ENCODE data around the gene ANKRD24. TPM values are rescaled to one million over a fixed set of nuclear protein-coding genes. Genes with fewer than 3 reads are reported as not detected.
"Not testable (repeated sequence)": the region's sequence is repeated elsewhere in the genome, so short reads cannot be mapped to it uniquely, and the experiment has no call there.

The ANKRD24 gene
- total RNA-seq, 1 donor from 2014 or later: 0.13 TPM

DNA sequence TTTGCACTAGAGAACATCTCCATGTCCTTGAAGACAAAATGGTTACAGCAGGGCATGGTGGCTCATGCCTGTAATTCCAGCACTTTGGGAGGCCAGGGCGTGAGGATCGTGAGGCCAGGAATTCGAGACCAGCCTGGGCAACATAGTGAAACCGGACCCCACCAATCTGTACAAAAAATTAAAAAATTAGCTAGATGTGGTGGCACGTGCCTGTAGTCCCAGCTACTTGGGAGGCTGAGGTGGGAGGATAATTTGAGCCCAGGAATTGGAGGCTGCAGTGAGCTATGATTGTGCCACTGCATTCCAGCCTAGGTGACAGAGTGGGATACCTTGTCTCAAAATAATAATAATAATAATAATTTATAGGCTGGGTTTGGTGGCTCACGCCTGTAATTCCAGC lies 47.7 kb downstream of the ANKRD24 start:
- DNase-seq (ENCODE audit: low read depth in 2 of 2): not testable (repeated sequence)

DNA sequence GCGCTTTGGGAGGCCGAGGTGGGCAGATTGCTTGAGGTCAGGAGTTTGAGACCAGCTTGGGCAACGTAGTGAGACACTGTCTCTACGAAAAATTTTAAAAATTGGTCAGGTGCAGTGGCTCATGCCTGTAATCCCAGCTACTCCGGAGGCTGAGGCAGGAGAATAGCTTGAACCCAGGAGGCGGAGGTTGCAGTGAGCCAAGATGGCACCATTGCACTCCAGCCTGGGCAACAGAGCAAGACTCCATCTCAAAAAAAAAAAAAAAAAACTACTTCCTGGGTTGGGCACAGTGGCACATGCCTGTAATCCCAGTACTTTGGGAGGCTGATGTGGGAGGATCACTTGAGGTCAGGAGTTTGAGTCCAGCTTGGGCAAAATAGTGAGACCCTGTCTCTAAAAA lies 49.0 kb downstream of the ANKRD24 start:
- not testable (repeated sequence) for DNase-seq (ENCODE audit: low read depth in 2 of 2)

DNA sequence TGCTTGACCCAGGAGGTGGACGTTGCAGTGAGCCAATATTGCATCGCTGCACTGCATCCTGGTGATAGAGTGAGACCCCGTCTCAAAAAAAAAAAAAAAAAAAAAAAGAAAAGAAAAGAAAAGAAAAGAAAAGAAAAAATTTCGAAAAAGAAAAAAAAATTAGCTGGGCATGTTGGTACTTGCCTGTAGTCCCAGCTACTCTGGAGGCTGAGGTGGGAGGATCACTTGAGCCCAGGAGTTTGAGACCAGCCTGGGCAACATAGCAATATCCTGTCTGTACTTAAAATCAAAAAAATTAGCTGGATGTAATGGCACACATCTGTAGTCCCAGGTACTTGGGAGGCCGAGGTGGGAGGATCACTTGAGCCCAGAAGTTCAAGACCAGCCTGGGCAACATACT lies 49.6 kb downstream of the ANKRD24 start:
- not testable (repeated sequence) for DNase-seq (ENCODE audit: low read depth in 2 of 2)

DNA sequence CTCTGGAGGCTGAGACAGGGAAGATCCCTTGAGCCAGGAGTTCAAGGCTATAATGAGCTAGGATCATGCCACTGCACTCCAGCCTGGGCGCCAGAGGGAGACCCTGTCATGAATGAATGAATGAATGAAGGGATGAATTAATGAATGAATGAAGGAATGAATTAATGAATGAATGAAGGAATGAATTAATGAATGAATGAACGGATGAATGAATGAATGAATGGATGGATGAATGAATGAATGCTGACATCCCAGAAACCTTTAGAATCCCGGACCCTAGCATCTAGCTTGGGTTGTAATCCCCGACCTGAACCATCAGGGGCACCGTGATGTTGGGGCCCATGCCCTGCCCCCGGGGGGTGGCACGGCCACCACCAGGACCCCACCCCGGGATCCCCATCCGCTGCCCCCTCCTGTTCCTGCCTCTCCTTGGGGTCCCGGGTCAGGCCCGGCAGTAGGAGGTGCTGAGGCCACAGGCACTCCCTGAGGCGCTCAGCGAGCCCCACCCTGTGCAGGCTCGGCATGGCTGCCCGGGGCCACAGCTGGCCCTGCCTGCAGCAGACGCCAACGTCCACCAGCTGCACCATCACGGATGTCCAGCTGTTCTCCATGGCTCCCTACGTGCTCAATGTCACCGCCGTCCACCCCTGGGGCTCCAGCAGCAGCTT lies 50.3 kb downstream of the ANKRD24 start:
- no peak for DNase-seq (ENCODE audit: low read depth in 2 of 2)

DNA sequence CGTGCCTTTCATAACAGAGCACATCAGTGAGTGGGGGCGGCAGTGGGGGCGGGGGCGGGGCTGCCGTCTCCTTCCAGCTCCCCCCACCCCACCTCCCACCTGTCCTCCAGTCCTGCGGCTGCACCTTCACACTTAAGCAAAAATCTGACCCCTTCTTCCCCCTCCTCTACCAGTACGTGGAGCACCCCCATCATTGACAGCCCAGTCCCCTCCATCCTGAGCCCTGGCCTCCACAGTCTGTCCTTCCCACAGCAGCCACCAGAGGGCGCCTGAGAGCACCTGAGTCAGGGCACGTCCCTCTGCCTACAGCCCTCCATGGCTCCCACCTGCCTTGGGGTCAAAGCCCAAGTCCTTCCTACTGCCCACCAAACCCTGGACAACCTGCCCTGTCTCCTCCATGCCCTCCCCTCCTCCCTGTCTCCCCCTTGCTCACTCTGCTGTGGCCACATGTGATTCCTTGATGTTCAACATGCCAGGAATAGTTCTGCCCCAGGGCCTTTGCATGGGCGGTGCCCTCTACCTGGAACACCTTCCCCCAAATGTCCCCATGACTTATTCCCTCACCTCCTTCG lies 50.9 kb downstream of the ANKRD24 start:
- DNase-seq (ENCODE audit: low read depth in 2 of 2): peak in 1 of 2 donors; percentile 30

DNA sequence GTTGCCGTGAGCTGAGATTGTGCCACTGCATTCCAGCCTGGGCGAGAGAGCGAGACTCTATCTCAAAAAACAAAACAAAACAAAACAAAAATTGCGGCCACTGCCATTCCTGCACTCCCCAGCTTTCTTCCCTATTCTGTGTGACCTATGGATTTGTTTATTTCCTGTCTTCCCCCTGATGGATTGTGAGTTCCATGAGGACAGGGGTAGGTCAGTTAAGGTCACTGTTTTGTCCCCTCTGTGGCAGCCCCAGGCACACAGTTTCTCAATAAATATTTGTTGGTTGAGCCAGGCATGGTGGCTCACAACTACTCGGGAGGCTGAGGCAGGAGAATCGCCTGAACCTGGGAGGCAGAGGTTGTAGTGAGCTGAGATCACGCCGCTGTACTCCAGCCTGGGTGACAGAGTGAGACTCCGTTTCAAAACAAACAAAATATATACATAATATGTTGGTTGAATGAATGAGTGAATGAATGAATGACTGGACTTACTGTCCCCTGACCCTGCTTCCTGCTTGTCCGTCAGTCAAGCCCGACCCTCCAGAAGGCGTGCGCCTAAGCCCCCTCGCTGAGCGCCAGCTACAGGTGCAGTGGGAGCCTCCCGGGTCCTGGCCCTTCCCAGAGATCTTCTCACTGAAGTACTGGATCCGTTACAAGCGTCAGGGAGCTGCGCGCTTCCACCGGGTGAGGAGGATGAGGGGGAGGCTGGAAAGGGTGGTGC lies 51.8 kb downstream of the ANKRD24 start:
- DNase-seq (ENCODE audit: low read depth in 2 of 2): no peak

DNA sequence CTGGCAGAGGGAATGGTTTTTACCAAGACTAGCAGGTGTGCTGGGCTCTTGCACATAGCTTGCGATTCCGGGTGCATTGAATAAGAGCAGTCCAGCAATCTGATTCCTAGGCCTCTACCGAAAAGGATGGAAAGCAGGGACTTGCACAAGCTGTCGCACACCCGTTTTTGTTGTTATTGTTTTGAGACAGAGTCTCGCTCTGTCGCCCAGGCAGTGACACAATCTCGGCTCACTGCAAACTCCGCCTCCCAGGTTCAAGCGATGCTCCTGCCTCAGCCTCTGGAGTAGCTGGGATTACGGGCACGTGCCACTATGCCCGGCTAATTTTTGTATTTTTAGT lies 52.3 kb downstream of the ANKRD24 start:
- no peak for DNase-seq (ENCODE audit: low read depth in 2 of 2)

DNA sequence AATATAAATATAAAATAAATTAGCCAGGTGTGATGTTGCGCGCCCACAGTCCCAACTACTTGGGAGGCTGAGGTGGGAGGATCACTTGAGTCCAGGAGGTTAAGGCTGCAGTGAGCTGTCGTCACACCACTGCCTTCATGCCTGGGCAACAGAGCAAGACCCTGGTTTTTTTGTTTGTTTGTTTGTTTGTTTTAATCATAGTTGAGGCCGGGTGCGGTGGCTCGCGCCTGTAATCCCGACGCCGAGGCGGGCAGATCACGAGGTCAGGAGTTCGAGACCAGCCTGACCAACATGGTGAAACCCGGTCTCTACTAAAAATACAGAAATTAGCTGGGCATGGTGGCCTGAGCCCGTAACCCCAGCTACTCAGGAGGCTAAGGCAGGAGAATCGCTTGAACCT lies 55.0 kb downstream of the ANKRD24 start:
- not testable (repeated sequence) for DNase-seq (ENCODE audit: low read depth in 2 of 2)

DNA sequence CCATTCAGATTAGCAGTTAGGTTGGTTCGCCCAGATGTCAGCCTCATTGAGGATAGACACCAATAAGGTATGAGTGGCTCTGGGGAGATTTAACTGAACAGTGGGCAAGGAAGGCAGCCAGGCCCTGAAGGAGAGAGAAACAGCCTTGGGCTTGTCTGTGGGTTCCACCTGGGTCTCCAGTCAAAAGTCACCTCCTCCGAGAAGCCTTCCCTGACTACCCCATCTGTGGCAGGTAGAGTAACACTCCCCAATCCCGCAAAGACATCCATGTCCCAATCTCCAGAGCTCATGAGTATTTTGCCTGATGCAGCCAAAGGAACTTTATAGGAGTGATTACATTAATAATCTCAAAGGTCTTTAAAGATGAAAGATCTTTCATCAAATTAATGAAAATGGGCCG lies 56.3 kb downstream of the ANKRD24 start:
- no peak for DNase-seq (ENCODE audit: low read depth in 2 of 2)

DNA sequence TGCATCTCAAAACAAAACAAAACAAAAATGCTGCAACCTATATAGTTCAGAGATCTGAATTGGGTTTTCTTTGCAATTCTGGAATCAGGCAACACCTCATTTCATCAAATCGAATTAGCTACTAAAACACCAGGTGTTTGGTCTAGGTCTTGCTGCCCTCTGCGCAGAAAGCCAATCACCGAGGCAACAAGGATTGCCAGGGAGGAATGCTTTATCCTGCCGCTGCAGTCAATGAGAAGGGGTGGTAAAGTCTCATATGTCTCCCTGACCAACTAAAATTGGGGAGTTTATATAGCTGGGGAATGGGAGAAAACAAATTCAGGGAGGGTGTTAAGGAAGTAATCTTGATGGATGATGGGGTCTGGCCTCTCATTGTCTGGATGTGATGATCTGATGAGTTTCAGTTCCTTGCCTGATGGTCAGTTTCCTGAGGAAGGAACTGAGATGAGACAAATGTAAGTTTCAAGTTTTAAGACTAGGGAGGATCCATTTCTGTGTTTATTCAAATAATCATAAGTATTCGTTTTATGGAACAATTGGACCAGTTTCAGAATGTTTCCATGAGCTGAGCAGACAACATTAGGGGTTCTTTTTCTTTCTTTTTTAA lies 59.4 kb downstream of the ANKRD24 start:
- DNase-seq (ENCODE audit: low read depth in 2 of 2): no peak

DNA sequence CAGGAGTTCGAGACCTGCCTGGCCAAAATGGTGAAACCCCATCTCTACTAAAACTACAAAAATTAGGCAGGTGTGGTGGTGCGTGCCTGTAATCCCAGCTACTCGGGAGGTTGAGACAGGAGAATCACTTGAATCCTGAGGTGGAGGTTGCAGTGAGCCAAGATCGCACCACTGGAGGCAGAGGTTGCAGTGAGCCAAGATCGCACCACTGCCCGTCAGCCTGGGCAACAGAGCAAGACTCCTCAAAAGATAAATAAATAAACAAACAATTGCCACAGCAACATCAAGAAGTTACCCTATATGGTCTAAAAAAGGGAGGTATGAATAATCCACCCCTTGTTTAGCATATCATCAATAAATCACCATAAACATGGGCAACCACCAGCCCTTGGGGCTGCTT lies 63.4 kb downstream of the ANKRD24 start:
- not testable (repeated sequence) for DNase-seq (ENCODE audit: low read depth in 2 of 2)

DNA sequence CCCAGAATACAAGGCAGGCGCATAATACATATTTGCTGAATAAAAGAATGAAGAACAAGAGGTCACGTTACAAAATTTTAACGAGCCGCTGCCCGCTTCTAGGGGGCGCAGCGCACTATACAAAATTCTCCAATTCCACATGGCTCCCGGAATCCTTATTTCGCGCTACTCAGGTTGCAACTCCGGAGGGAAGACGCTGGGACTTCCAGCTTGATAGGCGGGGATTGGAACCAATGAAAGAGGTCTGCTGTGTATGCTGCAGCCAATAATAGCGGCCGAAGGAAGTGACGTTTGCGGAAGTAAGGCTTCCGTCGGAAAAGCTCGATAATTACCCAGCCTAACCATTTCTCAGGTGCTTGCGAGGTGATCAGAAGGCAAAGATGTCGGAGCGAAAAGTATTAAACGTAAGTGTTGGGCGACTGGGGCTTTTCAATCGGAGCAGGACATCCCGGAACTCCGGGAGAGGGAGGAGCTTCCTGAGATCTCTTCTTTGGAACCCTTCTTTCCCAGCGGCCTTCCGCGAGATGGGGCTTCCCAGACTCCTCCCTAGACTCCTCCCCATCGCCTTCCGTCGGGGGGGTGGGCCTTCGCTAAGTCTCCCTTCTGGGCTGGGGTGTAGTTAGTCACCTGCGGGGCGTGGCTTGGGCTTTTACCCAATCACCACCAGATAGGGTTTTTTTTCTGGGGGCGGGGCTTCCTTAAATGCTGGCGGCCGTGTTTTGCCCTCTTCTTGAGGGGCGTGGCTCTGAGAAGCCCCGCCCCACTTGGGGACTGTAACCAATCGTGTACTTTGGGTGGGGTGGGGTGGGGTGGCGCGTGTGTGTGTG lies 64.5 kb downstream of the ANKRD24 start, which contains the start of gene YJU2:
Gene YJU2 (plus strand): TSS at position 314 of the 827 bp plus-strand sequence. CDS start 67 bp downstream, at position 381.
- peak; percentile 99 to 100 for DNase-seq (ENCODE audit: low read depth in 2 of 2)

DNA sequence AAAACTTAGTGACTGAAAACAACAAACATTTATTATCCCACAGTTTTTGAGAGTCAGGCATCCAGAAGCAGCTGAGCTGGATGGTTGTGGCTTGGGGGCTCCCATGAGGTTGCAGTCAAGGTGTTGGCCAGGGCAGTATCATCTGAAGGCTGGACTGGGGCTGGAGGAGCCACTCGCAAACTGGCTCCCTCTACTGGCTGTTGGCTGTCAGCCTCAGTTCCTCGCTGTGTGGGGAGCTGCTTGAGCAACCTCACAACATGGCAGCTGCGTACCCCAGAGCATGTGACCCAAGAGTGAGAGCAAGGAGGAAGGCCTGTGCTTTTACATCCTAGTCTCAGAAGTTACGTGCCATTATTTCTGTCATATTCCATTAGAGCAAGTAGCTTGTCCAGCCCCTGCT lies 74.1 kb downstream of the ANKRD24 start:
- DNase-seq (ENCODE audit: low read depth in 2 of 2): no peak

DNA sequence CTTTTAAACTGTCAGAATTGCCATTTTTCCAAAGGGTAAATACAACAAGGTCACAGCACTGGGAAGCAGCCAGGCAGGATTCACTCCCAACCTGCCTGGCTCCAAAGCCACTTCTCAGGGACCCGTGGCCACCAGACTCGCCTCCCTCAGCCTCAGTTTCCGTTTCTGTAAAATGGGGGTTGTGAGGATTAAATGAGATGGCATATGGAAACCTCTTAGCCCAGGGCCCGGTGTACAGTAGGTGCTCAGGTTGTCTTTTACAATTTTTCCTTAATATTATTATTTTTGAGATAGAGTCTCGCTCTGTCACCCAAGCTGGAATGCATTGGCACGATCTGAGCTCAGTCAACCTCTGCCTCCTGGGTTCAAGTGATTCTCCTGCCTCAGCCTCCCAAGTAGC lies 74.5 kb downstream of the ANKRD24 start:
- no peak for DNase-seq (ENCODE audit: low read depth in 2 of 2)

DNA sequence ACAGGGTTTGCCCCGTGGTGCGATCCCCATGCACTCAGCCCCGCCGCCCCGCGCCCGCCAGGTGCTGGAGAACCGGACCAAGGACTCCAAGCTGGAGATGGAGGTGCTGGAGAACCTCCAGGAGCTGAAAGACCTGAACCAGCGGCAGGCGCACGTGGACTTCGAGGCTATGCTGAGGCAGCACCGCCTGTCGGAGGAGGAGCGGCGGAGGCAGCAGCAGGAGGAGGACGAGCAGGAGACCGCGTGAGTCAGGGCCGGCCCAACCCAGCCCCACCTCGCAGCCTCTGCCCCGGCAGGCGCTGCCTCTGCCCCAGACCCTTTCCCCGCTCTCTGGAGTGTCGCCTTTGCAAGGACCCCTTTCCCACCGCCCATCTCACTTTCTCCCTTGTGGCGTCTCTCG lies 75.7 kb downstream of the ANKRD24 start:
- DNase-seq (ENCODE audit: low read depth in 2 of 2): no peak

DNA sequence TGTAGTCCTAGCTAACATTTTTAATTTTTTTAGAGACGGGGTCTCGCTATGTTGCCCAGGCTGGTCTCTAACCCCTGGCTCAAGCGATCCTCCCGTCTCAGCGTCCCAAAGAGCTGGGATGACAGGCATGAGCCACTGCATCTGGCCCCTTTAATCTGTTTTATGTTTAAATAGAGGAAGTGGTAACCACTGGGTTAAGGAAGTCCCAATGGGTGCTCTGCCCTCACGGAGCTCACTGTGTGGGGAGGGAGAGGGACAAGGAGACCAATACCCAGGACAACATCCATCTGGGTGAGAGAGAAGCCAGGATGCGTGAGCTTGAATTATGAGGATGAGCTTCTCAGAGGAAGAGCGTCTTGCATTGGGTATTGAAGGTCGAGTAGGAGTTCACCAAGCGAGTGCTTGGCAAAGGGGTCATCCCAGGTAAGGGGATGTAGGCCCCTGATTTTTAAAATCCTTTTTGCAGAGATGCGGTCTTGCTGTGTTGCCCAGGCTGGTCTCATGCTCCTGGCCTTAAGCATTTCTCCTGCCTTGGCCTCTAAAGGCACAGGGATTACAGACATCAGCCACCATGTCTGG lies 78.2 kb downstream of the ANKRD24 start:
- DNase-seq (ENCODE audit: low read depth in 2 of 2): no peak

DNA sequence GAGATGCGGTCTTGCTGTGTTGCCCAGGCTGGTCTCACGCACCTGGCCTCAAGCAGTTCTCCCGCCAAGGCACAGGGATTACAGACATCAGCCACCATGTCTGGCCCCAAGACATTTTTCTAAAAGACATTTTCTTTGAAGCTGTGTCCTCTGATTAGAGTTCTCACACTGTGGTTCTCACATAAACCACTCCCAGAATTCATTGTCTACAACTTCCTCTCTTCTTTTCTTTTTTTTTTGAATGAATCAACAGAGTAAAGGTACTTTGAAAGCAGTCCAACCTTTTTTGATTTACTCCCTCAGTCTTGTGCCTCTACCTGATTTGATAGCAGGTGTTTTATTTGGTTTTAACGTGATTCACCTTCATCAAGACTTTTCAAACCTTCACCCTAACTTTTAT lies 82.3 kb downstream of the ANKRD24 start:
- DNase-seq (ENCODE audit: low read depth in 2 of 2): no peak

DNA sequence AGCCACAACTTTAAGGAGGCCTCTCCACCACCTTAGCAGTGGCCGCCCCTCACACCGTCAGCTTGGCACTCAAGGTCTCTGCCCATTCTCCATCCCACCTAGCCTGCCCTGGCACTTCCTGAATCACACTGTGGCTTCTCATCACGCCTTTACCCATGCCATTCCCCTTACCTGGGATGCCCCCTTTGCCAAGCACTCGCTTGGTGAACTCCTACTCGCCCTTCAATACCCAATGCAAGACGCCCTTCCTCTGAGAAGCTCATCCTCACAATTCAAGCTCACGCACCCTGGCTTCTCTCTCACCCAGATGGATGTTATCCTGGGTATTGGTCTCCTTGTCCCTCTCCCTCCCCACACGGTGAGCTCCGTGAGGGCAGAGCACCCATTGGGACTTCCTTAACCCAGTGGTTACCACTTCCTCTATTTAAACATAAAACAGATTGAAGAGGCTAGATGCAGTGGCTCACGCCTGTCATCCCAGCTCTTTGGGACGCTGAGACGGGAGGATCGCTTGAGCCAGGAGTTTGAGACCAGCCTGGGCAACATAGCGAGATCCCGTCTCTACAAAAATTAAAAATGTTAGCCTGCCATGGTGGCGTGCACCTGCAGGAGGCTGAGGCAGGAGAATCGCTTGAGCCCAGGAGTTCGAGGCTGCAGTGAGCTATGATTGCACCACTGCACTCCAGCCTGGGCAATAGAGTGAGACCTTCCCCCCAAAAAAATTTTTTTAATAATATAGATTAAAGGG lies 83.9 kb downstream of the ANKRD24 start:
- DNase-seq (ENCODE audit: low read depth in 2 of 2): no peak

DNA sequence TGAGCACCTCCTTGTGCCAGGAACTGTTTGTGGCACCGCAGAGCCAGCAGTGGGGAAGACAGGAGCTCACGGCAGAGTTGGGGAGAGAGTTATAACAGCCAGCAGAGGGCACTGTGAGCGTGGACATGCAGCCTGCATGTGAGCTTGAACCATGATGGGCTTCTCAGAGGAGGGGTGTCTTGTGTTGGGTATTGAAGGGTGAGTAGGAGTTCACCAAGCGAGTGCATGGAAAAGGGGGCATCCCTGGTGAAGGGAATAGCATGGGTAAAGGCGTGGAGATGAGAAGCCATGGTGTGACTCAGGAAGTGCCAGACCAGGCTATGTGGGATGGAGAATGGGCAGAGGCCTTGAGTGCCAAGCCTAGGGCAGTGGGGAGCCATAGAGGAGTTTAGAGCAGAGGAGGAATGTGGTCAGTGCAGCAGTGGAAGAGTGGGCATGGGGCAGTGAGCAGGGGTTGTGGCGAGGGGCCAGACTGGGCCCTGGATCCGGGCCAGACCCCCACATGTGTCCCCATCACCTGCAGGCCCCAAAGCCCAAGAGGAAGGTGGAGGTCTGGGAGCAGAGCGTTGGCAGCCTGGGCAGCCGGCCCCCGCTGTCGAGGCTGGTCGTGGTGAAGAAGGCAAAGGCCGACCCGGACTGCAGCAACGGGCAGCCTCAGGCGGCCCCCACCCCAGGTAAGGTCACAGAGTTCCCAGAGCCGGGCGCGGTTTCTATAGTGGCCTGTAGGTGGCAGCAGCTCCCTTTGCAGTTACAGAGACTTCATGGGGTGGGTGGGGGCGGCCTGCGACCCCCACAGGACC lies 84.8 kb downstream of the ANKRD24 start:
- DNase-seq (ENCODE audit: low read depth in 2 of 2): peak in 1 of 2 donors; percentile 41
